Lower lobe of right lung (tissue), 2 donors: ENCODE results near the gene OCIAD1. TPM values are rescaled to one million over a fixed set of nuclear protein-coding genes. Genes with fewer than 3 reads are reported as not detected.

Source experiments
- ATAC-seq, 2 donors: fragments of 200-7000 bp; cut with Tn5 transposase; one replicate each; pipeline ENCODE4 v1.9.1; 2020 to 2022; ENCODE audit warnings: mild to moderate bottlenecking in 2 of 2, moderate library complexity in 2 of 2
- DNase-seq: peaks from one replicate; pipeline ENCODE4 v3.0.0-alpha.2; 2020
- H3K27ac ChIP-seq: fragments of 200-600 bp; one replicate; pipeline ENCODE4 v1.8.0; 2022
- H3K27me3 ChIP-seq: fragments of 200-600 bp; one replicate; pipeline ENCODE4 v1.8.0; 2022; ENCODE audit warnings: low read depth
- H3K36me3 ChIP-seq: fragments of 200-600 bp; one replicate; pipeline ENCODE4 v1.8.0; 2022; ENCODE audit warnings: mild to moderate bottlenecking
- H3K4me1 ChIP-seq: fragments of 200-600 bp; one replicate; pipeline ENCODE4 v1.8.0; 2022
- H3K4me3 ChIP-seq: fragments of 200-600 bp; one replicate; pipeline ENCODE4 v1.8.0; 2022; ENCODE audit warnings: mild to moderate bottlenecking
- H3K9me3 ChIP-seq: fragments of 200-600 bp; one replicate; pipeline ENCODE4 v1.8.0; 2022
- intact Hi-C: fragments of 100-400 bp; cut with DNase I; formaldehyde crosslinking; loops from one replicate; pipeline ENCODE4 v1.11.0; 2022
- total RNA-seq: library from RNA; stranded (reverse); fragmentation: NEBNext Ultra II Directional; extraction: Animal tissue kit (Norgen Biotek cat#: 25700); gene quantifications from one replicate; pipeline ENCODE4 v1.2.1, GENCODE V29; 2021
- TF ChIP-seq, protein P1 (sequence below): fragments of 200-600 bp; IDR thresholded peaks from one replicate; pipeline ENCODE4 v1.8.0; 2022; ENCODE audit warnings: antibody characterized with exemption, mild to moderate bottlenecking
- donor health status: DM: no; HTN: yes; CAD: no; lungs with severe emphysema.

Gene OCIAD1
- total RNA-seq, 1 donor from 2014 or later = 101 TPM

DNA sequence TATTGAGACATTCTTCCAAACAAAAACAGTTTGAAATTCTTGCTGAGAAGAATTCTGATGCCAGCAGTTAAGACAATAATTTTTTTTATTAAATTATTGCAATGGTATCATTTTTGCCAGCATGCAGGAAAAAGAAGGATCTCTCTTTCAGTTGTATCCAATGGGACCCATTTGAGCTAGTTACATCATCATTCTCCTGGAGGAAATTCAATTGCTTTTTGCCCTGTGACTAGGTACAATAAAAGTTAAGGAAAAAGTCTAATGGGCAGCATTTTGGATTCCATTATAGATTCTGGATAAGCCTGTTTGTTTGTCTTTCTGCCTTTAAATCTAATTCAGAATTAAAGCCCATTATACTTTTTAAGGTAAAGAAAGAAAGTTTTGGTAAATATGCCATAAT is 40.3 kb upstream of the OCIAD1 start:
- Histone ChIP-seq H3K36me3 (no peaks in the 10 kb centered on the region), H3K4me3 (no peak overlapping the region), H3K4me1 (no peaks in the 10 kb centered on the region), H3K9me3 (no peaks in the 10 kb centered on the region), H3K27ac (no peak overlapping the region), H3K27me3 (no peaks in the 10 kb centered on the region)
- TF ChIP-seq, protein P1, sequence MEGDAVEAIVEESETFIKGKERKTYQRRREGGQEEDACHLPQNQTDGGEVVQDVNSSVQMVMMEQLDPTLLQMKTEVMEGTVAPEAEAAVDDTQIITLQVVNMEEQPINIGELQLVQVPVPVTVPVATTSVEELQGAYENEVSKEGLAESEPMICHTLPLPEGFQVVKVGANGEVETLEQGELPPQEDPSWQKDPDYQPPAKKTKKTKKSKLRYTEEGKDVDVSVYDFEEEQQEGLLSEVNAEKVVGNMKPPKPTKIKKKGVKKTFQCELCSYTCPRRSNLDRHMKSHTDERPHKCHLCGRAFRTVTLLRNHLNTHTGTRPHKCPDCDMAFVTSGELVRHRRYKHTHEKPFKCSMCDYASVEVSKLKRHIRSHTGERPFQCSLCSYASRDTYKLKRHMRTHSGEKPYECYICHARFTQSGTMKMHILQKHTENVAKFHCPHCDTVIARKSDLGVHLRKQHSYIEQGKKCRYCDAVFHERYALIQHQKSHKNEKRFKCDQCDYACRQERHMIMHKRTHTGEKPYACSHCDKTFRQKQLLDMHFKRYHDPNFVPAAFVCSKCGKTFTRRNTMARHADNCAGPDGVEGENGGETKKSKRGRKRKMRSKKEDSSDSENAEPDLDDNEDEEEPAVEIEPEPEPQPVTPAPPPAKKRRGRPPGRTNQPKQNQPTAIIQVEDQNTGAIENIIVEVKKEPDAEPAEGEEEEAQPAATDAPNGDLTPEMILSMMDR = no peak
- intact Hi-C loops = no loop called here
- ATAC-seq = no peak
- DNase-seq = no peak

DNA sequence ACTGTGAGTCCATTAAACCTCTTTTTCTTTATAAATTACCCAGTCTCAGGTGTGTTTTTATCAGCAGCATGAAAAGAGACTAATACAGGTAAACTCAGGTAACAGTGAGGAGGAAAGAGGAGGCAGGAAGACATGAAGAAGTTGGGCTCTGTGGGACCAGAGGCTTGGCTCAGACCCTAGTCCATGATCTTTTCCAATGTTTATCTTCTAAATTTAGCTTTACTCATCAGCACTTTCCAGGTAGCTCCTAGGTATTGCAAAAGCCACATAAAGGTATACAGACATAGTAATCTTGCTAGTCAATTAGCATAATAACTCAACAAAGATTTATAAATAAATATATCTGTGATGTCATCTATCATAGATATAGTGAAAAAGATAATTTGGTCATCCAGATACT is 39.6 kb upstream of the OCIAD1 start:
- DNase-seq = no peak
- intact Hi-C loops = no loop called here
- no peak for ATAC-seq
- no peaks in the 10 kb centered on the region for H3K4me1 ChIP-seq
- H3K4me3 ChIP-seq = no peak overlapping the region
- TF ChIP-seq, protein P1 = no peak
- H3K36me3 ChIP-seq = no peaks in the 10 kb centered on the region
- no peaks in the 10 kb centered on the region for H3K9me3 ChIP-seq
- no peak overlapping the region for H3K27ac ChIP-seq
- no peaks in the 10 kb centered on the region for H3K27me3 ChIP-seq

DNA sequence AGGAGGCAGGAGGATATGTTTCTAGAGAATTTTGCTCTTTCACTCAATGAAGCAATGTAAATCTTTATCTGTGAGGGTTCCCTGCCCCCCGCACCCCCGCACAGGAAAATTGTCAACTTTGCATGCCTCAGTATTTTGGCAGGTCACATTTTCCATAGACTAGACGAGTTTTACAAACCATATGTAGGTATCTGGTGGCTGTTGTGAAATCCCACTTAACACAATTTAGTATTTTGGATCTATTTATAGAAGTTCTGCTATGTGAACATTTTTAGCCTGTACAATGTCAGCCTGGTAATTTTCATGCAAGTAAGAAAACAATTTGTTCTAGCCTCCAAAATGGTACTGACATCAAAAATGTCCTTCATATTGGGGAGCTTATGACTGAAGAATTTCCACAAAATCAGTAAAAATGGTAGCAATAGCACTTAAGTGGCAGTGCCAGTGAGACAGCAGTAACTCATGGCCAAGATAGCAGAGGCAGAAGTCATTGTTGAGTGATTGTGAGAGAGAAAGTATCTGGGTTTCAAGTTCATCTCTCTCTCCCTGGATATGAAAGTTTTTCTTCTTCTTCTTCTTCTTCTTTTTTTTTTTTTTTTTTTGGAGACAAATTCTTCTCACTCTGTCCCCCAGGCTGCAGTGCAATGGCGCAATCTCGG is 38.4 kb upstream of the OCIAD1 start:
- H3K27me3 ChIP-seq = no peaks in the 10 kb centered on the region
- no peaks in the 10 kb centered on the region for H3K9me3 ChIP-seq
- no peak for DNase-seq
- intact Hi-C loops = no loop called here
- ATAC-seq = no peak
- H3K4me1 ChIP-seq = no peaks in the 10 kb centered on the region
- TF ChIP-seq, protein P1 = no peak
- no peak overlapping the region for H3K27ac ChIP-seq
- H3K4me3 ChIP-seq = no peak overlapping the region
- H3K36me3 ChIP-seq = no peaks in the 10 kb centered on the region

DNA sequence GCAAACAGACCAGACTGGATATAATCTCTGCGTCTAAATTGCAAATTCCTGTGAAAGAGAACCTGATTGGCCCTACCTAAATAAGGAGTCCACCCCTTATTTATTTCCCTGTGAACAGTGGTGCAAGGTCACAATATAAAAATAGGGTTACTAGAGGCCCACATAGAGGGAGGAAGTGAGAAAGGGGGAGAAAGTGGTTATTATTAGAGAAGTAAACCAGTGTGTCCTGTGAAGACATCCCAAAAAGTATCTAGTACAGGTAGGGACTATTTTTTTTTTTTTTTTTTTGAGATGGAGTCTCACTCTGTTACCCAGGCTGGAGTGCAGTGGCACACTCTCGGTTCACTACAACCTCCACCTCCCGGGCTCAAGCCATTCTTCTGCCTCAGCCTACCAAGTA is 35.8 kb upstream of the OCIAD1 start:
- no peak overlapping the region for H3K4me3 ChIP-seq
- intact Hi-C loops = no loop called here
- no peak overlapping the region for H3K27ac ChIP-seq
- H3K9me3 ChIP-seq = no peaks in the 10 kb centered on the region
- H3K27me3 ChIP-seq = no peaks in the 10 kb centered on the region
- H3K36me3 ChIP-seq = no peaks in the 10 kb centered on the region
- ATAC-seq (no peak), DNase-seq (no peak)
- H3K4me1 ChIP-seq = no peaks in the 10 kb centered on the region
- TF ChIP-seq, protein P1 = no peak

DNA sequence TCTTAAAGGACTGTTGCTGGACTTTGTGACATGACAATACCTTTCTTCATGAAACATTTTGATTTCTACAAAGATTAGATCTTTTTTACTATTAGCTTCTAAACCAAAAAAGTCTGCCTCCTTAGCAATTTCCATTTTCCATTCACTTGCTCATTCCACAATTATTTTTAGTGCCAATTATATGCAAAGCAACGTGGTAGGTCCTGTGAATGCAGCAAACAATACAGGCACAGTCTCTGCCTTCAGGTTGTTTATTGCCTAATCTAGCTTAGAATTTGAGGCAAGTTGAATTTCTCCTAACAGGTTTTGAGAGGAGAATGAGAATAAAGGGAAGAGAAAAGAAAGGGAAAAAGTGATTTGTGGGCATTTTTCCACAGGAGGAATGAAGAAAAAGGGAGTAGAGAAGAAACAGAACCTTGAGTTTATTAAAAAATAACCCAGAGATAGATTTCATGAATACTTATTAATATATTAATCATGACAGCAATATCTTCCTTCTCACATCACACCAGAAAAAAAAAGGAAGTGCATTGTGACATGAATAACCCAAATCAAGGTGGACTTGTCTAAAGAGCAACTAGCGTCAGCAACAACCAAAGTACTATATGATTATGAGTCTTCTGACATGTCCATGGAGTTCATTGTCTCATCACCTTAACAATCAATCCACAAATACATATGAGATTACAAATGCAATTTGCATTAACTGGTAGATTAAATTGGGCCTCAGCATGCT is 34.5 kb upstream of the OCIAD1 start:
- ATAC-seq (no peak), DNase-seq (no peak)
- TF ChIP-seq, protein P1 = no peak
- H3K36me3 ChIP-seq = no peaks in the 10 kb centered on the region
- no peaks in the 10 kb centered on the region for H3K27me3 ChIP-seq
- H3K27ac ChIP-seq = no peak overlapping the region
- intact Hi-C loops = no loop called here
- no peak overlapping the region for H3K4me3 ChIP-seq
- no peaks in the 10 kb centered on the region for H3K4me1 ChIP-seq
- no peaks in the 10 kb centered on the region for H3K9me3 ChIP-seq
